ENCODE results near the gene PRLH.

PRLH gene

DNA sequence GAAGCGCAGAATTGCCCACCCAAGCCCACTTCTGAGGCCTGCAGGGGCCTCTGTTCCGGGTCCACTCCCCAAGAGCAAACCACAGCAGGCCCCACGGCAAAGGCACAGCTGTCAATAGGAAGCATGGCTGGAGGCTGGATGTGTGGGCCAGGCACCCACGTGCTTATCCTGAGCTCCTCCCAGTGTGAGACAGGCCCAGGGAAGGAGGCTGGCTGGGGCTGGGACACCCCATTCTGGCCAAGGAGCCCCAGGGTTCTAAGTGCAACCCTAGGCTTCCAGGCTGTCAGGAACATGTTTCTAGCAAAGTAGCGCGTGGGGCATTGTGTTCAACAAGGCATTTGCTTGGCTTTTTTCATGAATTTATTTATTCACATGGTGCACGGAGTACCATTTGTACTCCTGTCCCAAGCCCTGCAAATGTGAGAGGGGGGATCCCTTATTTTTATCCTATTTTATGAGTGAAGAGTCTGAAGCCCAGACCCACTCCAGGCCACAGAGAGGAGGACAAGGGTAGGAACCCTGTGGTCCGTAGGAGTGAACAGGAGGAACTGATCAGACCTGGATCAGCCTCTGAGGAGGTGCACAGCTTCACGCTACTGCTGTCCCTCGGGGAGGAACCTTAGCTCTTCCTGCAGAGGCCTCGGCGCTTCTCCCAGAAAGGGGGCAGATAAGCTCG lies 30.3 kb downstream of the PRLH start:
- H3F3A ChIP-seq (ENCODE audit: insufficient read depth): no peaks in the 10 kb centered on the region
- no peaks in the 10 kb centered on the region for H3K9me2 ChIP-seq (replicated peaks; ENCODE audit: insufficient read depth, low read length)
- TF ChIP-seq, protein P1, sequence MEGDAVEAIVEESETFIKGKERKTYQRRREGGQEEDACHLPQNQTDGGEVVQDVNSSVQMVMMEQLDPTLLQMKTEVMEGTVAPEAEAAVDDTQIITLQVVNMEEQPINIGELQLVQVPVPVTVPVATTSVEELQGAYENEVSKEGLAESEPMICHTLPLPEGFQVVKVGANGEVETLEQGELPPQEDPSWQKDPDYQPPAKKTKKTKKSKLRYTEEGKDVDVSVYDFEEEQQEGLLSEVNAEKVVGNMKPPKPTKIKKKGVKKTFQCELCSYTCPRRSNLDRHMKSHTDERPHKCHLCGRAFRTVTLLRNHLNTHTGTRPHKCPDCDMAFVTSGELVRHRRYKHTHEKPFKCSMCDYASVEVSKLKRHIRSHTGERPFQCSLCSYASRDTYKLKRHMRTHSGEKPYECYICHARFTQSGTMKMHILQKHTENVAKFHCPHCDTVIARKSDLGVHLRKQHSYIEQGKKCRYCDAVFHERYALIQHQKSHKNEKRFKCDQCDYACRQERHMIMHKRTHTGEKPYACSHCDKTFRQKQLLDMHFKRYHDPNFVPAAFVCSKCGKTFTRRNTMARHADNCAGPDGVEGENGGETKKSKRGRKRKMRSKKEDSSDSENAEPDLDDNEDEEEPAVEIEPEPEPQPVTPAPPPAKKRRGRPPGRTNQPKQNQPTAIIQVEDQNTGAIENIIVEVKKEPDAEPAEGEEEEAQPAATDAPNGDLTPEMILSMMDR (IDR thresholded peaks at IDR 0.05; ENCODE audit: insufficient read depth, low read length, poor library complexity, severe bottlenecking): no peak
- TF ChIP-seq EZH2phosphoT487 (conservative IDR thresholded peaks at IDR 0.05; ENCODE audit: low read length): no peak
- H3K4me3 ChIP-seq (ENCODE audit: insufficient read depth, low read length, poor library complexity, severe bottlenecking): no peak overlapping the region
- H3K27me3 ChIP-seq (ENCODE audit: low read length): no peaks in the 10 kb centered on the region
- H3K36me3 ChIP-seq (ENCODE audit: low read length): no peaks in the 10 kb centered on the region
- H3K27ac ChIP-seq (ENCODE audit: low read depth, low read length): no peak overlapping the region
- H3K9me3 ChIP-seq (ENCODE audit: insufficient read depth, low read length): no peaks in the 10 kb centered on the region
- H3K4me2 ChIP-seq (ENCODE audit: low read depth, low read length, poor library complexity, severe bottlenecking): no peak overlapping the region
- no peaks in the 10 kb centered on the region for H3K79me2 ChIP-seq (ENCODE audit: insufficient read depth, low read length)
- no peak overlapping the region for H2AFZ ChIP-seq (ENCODE audit: low read depth, low read length, severe bottlenecking)
- H3K9ac ChIP-seq (ENCODE audit: low read length): no peak overlapping the region
- no peaks in the 10 kb centered on the region for H4K20me1 ChIP-seq (ENCODE audit: low read depth, low read length)

DNA sequence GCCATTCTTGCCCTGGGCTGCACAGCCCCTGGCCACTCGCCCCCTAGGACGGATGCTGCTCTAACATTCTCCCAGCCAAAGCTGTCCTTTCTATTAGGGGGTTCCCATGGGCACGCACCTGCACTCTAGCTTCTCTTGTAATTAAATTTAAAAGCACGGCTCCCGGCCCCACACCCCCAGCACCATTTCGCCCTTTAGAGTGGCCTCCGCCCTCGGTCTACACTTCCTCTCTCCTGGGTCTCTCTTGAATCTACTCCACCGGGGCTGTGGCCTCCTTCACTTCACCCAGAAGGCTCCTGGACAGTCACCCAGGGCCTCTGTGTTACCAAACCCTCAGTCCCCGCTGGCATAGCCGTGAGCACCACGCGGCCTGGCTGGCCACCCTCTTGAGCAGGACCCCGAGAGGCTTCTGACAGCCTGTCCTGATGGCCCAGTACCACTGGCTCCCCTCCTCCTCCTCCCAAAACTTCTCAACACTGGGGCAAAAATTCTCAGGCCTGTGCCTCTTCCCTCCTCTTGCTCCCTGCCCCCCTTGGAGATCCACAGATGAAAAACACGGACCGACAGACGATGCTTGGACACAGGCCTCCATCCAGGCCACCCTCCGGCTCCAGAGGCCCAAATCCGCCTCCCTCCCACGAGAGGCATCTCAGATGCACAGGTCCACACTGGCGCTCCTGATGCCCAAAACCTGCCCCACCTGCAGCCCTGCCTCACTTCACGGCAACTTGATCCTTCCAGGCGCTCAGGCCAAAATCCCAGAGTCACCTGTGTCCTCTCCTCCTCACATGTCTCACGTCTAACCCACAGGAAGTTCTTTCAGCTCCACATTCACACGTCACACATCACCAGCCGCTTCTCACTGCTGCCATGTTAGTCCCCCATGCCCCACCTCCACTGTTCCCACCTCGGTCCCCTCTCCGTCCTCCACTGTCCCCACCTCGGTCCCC lies 31.1 kb downstream of the PRLH start:
- no peak overlapping the region for H3K4me3 ChIP-seq (ENCODE audit: insufficient read depth, low read length, poor library complexity, severe bottlenecking)
- H2AFZ ChIP-seq (ENCODE audit: low read depth, low read length, severe bottlenecking): no peak overlapping the region
- no peaks in the 10 kb centered on the region for H3K9me2 ChIP-seq (replicated peaks; ENCODE audit: insufficient read depth, low read length)
- no peaks in the 10 kb centered on the region for H3K79me2 ChIP-seq (ENCODE audit: insufficient read depth, low read length)
- H3F3A ChIP-seq (ENCODE audit: insufficient read depth): no peaks in the 10 kb centered on the region
- H3K9me3 ChIP-seq (ENCODE audit: insufficient read depth, low read length): no peaks in the 10 kb centered on the region
- H3K9ac ChIP-seq (ENCODE audit: low read length): no peak overlapping the region
- TF ChIP-seq, protein P1 (IDR thresholded peaks at IDR 0.05; ENCODE audit: insufficient read depth, low read length, poor library complexity, severe bottlenecking): no peak
- TF ChIP-seq EZH2phosphoT487 (conservative IDR thresholded peaks at IDR 0.05; ENCODE audit: low read length): no peak
- H3K27ac ChIP-seq (ENCODE audit: low read depth, low read length): no peak overlapping the region
- no peaks in the 10 kb centered on the region for H3K27me3 ChIP-seq (ENCODE audit: low read length)
- no peaks in the 10 kb centered on the region for H3K36me3 ChIP-seq (ENCODE audit: low read length)
- H4K20me1 ChIP-seq (ENCODE audit: low read depth, low read length): no peaks in the 10 kb centered on the region
- no peak overlapping the region for H3K4me2 ChIP-seq (ENCODE audit: low read depth, low read length, poor library complexity, severe bottlenecking)

DNA sequence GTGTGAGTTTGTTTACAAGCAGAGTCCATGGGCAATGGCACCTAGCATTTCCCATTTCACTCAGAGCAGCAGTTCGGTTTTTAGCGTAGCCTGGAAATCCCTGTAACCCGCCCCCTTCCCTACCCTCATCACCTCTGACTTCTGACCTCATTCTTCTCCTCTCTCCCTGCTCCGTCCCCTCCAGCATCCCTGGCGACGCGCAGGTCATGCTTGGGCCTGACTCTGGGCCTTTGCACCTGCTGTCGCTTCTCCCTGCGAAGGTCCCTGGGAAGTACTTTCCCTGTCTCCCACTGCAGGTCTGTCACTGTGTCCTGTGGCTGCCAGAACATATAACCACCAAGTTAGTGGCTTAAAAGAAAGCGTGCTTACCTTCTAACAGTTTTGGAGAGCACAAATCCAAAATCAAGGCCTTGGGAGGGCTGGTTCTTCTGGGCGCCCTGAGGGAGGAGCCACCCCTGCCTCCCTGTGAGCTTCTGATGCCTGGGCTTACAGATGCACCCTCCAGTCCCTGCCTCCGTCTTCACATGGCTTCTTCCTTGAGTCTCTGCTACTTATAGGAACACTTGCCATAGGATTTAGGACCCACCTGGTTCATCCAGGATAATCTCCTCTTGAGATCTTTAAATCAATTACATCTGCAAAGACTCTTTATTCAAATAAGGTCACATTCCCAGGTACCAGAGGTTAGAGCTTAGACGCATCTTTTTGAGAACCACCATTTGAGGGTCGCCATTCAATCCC lies 32.3 kb downstream of the PRLH start:
- H3F3A ChIP-seq (ENCODE audit: insufficient read depth): no peaks in the 10 kb centered on the region
- H3K27me3 ChIP-seq (ENCODE audit: low read length): no peaks in the 10 kb centered on the region
- no peak overlapping the region for H3K4me3 ChIP-seq (ENCODE audit: insufficient read depth, low read length, poor library complexity, severe bottlenecking)
- H3K79me2 ChIP-seq (ENCODE audit: insufficient read depth, low read length): no peaks in the 10 kb centered on the region
- H3K9me3 ChIP-seq (ENCODE audit: insufficient read depth, low read length): no peaks in the 10 kb centered on the region
- TF ChIP-seq, protein P1 (IDR thresholded peaks at IDR 0.05; ENCODE audit: insufficient read depth, low read length, poor library complexity, severe bottlenecking): no peak
- no peak for TF ChIP-seq EZH2phosphoT487 (conservative IDR thresholded peaks at IDR 0.05; ENCODE audit: low read length)
- no peaks in the 10 kb centered on the region for H3K9me2 ChIP-seq (replicated peaks; ENCODE audit: insufficient read depth, low read length)
- H2AFZ ChIP-seq (ENCODE audit: low read depth, low read length, severe bottlenecking): no peak overlapping the region
- no peak overlapping the region for H3K27ac ChIP-seq (ENCODE audit: low read depth, low read length)
- no peak overlapping the region for H3K9ac ChIP-seq (ENCODE audit: low read length)
- no peaks in the 10 kb centered on the region for H3K36me3 ChIP-seq (ENCODE audit: low read length)
- no peak overlapping the region for H3K4me2 ChIP-seq (ENCODE audit: low read depth, low read length, poor library complexity, severe bottlenecking)
- H4K20me1 ChIP-seq (ENCODE audit: low read depth, low read length): no peaks in the 10 kb centered on the region

Data from SU-DHL-6 (cell line).